Ovary (tissue), 9 donors: ENCODE data around the gene ATAD3C. TPM values are rescaled to one million over a fixed set of nuclear protein-coding genes. Genes with fewer than 3 reads are reported as not detected.
A peak's percentile ranks its signal among the peaks of the same experiment; 100 is the strongest.

Experiments
- DNase-seq, 5 donors: peaks; one replicate each; pipeline ENCODE4 v3.0.0-alpha.2; 2019 to 2020
- H3K27ac ChIP-seq, 2 donors: fragments of 200-600 bp; one replicate each; pipeline versions ENCODE4 v1.5.1 to v1.8.0; 2019 to 2022
- H3K27me3 ChIP-seq: fragments of 200-600 bp; one replicate; pipeline ENCODE4 v1.8.0; 2022
- H3K36me3 ChIP-seq: fragments of 200-600 bp; sonication (generic); one replicate; pipeline ENCODE4 v1.5.1; 2019
- H3K4me1 ChIP-seq: one replicate; pipeline ENCODE4 v1.8.1; 2013; ENCODE audit warnings: mild to moderate bottlenecking, moderate library complexity; ENCODE audit not compliant: insufficient read depth
- H3K4me3 ChIP-seq: fragments of 200-600 bp; sonication (generic); one replicate; pipeline ENCODE4 v1.5.1; 2017
- H3K9me3 ChIP-seq, 2 donors: fragments of 200-600 bp in 1 of 2; sonication (generic) in 1 of 2; one replicate each; pipeline versions ENCODE4 v1.5.1 to v1.8.1; 2013 to 2019; ENCODE audit warnings: mild to moderate bottlenecking in 1 of 2, moderate library complexity in 1 of 2
- CTCF ChIP-seq, 3 donors: fragments of 450-650 bp in 2 of 3; fragments of 200-600 bp in 1 of 3; IDR thresholded peaks; one replicate each; pipeline versions ENCODE4 v1.5.1 to v1.8.0; 2016 to 2022; ENCODE audit warnings: antibody characterized with exemption in 3 of 3, mild to moderate bottlenecking in 1 of 3
- EP300 ChIP-seq: sonication (generic); formaldehyde crosslinking; IDR thresholded peaks from one replicate; pipeline ENCODE4 v1.6.1; 2017; ENCODE audit warnings: antibody characterized with exemption
- POLR2A ChIP-seq: fragments of 450-650 bp; IDR thresholded peaks from one replicate; pipeline ENCODE4 v1.6.1; 2017; ENCODE audit warnings: antibody characterized with exemption, mild to moderate bottlenecking, moderate library complexity
- WGBS, 3 donors: extraction: QIAGEN DNeasy Blood & Tissue Kit in 1 of 3; methylation state at CpG; one replicate each; pipeline versions ENCODE4 v1.1.5 to v1.1.7; 2013 to 2017; 5-methylcytosine and 5-hydroxymethylcytosine counted together
- intact Hi-C, 4 donors: fragments of 100-400 bp; cut with DNase I; formaldehyde crosslinking; loops; one replicate each; pipeline versions ENCODE4 v1.11.0 to v1.15.1; 2022 to 2023
- polyA plus RNA-seq, 2 donors: library from polyadenylated mRNA; stranded (reverse); fragments of 200-250 nt in 1 of 2; fragments of 350-450 nt in 1 of 2; fragmentation: Illumina TruSeq in 1 of 2; extraction: RNeasy Lipid Tissue Mini Kit (QIAGEN cat#74804) in 1 of 2; gene quantifications; one replicate each; pipeline ENCODE4 v1.2.3, GENCODE V29; 2013 to 2014
- total RNA-seq, 7 donors: library from RNA; depleted of rRNA in 2 of 7; stranded (reverse); fragments of >200 nt in 2 of 7; fragmentation: NEBNext Ultra II Directional in 3 of 7; extraction: Animal tissue kit (Norgen Biotek cat#: 25700) in 3 of 7; gene quantifications; one replicate each; pipeline versions ENCODE4 v1.1.0 to v1.2.4, GENCODE V29; 2016 to 2023
- donor health status: DM: no; HTN: no; CAD: no; lungs with moderate emphysema.
- donor health status: DM: no; HTN: no; CAD: no.
- donor health status: Bipolar disorder and iron deficiency.
- donor health status: DM: yes; HTN: yes; CAD: no.
- donor health status: DM: no; HTN: no; CAD: no.
- donor health status: DM: yes; HTN: yes; CAD: no.

ATAD3C gene
- total and polyA plus RNA-seq, 9 donors = 0.53 to 5.3 (median 3.6) TPM

- WGBS, 3 donors = 2 to 9% (median 7%) methylated on average over 43 to 112 of the region's 112 CpGs
- Histone ChIP-seq H3K27me3 (no peaks in the 10 kb centered on the region), H3K36me3 (no peaks in the 10 kb centered on the region), H3K4me3 (peak overlapping the region; percentile 34), H3K27ac (peak overlapping the region; percentile 74 to 83), H3K4me1 (peaks cover 9% of the 10 kb centered on the region), H3K9me3 (no peaks in the 10 kb centered on the region)
- no peak for TF ChIP-seq EP300
- TF ChIP-seq POLR2A = no peak
- peak in 2 of 3 donors; percentile 14 to 33 for TF ChIP-seq CTCF (IDR thresholded peaks at IDR 0.05)
- DNase-seq = peak in 3 of 5 donors; percentile 51 to 73 (median 65)
- intact Hi-C loops = no loop called here
Observed at GRCh38 chr1:1419813-1420653, 29.5 kb upstream of the ATAD3C start.

DNA sequence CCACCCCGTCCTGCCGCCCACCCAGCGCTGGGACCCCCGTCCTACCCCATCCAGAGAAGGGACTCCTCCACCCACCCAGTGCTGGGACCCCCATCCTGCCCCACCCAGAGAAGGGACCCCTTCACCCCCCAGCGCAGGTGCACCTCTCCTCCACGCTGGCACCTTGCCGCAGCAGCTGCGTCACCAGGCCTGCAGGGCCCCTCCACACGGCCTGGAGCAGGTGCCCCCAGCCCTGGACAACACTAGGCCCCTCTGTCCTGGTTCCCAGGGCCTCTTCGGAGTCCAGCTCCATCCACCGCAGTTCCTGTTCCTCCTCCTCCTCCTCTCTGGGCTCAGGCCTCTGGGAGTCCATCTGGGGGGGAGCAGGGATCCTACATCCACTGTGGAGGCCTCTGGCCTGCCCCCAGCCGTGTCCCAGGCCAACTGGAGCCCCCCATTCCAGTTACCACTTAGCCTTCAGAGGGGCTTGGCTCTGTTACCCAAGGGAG is 28.8 kb upstream of the ATAD3C start:
- intact Hi-C loops = no loop called here
- no peaks in the 10 kb centered on the region for H3K9me3 ChIP-seq
- H3K36me3 ChIP-seq = no peaks in the 10 kb centered on the region
- 32 to 54% (median 46%) methylated on average over 12 of the region's 12 CpGs for WGBS, 3 donors
- TF ChIP-seq CTCF (IDR thresholded peaks at IDR 0.05) (no peak), EP300 (no peak), POLR2A (no peak)
- DNase-seq = peak in 2 of 5 donors; percentile 43 to 49
- no peaks in the 10 kb centered on the region for H3K27me3 ChIP-seq
- peak overlapping the region in 1 of 2 donors; percentile 38 for H3K27ac ChIP-seq
- peaks cover 9% of the 10 kb centered on the region for H3K4me1 ChIP-seq
- H3K4me3 ChIP-seq = peak overlapping the region; percentile 33

- TF ChIP-seq EP300 (no peak), CTCF (IDR thresholded peaks at IDR 0.05) (no peak), POLR2A (no peak)
- Histone ChIP-seq H3K4me1 (peaks cover 9% of the 10 kb centered on the region), H3K36me3 (no peaks in the 10 kb centered on the region), H3K4me3 (peak within 1 kb of the TSS; percentile 33), H3K9me3 (no peaks in the 10 kb centered on the region), H3K27ac (peak within 1 kb of the TSS in 1 of 2 donors; percentile 38), H3K27me3 (no peaks in the 10 kb centered on the region)
- WGBS, 3 donors = 77 to 83% (median 78%) methylated on average over 17 to 18 of the region's 18 CpGs
- intact Hi-C loops = no loop called here
- DNase-seq = peak in 1 of 5 donors; percentile 36
Observed at GRCh38 chr1:1421147-1421906, 28.2 kb upstream of the ATAD3C start, which contains the start of gene ANKRD65. Gene ANKRD65, minus strand, starts transcription at chr1:1421276. Its CDS starts 271 bp downstream, at chr1:1421005.

GRCh38 chr1:1421907-1422464 is 27.5 kb upstream of the ATAD3C start:
- H3K27me3 ChIP-seq = no peaks in the 10 kb centered on the region
- peaks cover 9% of the 10 kb centered on the region for H3K4me1 ChIP-seq
- intact Hi-C loops = no loop called here
- H3K9me3 ChIP-seq = no peaks in the 10 kb centered on the region
- no peak overlapping the region for H3K27ac ChIP-seq
- no peak overlapping the region for H3K4me3 ChIP-seq
- 78 to 81% (median 81%) methylated on average over 7 of the region's 7 CpGs for WGBS, 3 donors
- DNase-seq = no peak
- no peaks in the 10 kb centered on the region for H3K36me3 ChIP-seq
- no peak for TF ChIP-seq POLR2A
- no peak for TF ChIP-seq EP300
- TF ChIP-seq CTCF (IDR thresholded peaks at IDR 0.05) = no peak
